Retina (tissue), 1 donor: ENCODE measurements around the gene CPE.
"Not testable (repeated sequence)": the region's sequence is repeated elsewhere in the genome, so short reads cannot be mapped to it uniquely, and the experiment has no call there.

Source experiments
- DNase-seq: peaks from one replicate; pipeline ENCODE4 v3.0.0-alpha.2; 2016

Gene CPE

DNA sequence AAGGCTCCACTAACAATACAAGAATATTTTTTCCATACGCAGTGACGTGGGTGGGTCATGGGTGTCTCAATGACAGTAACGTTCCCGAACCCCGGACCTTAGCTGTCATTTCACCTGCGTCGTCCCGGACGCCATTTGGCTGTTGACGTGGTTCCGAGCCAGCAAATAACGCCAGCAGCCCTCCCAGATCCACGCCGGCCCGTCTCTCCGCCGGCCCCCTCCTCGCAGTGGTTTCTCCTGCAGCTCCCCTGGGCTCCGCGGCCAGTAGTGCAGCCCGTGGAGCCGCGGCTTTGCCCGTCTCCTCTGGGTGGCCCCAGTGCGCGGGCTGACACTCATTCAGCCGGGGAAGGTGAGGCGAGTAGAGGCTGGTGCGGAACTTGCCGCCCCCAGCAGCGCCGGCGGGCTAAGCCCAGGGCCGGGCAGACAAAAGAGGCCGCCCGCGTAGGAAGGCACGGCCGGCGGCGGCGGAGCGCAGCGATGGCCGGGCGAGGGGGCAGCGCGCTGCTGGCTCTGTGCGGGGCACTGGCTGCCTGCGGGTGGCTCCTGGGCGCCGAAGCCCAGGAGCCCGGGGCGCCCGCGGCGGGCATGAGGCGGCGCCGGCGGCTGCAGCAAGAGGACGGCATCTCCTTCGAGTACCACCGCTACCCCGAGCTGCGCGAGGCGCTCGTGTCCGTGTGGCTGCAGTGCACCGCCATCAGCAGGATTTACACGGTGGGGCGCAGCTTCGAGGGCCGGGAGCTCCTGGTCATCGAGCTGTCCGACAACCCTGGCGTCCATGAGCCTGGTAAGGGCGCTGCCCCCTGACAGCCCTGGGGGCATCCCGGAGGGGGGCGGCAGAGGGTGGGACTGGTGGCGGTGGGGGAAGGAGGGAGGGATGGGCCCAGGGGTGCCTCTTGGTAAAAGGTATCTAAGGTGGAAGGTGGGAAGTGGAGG lies at the start of gene CPE:
Gene CPE, plus strand, starts transcription at position 264 of the 933 bp plus-strand sequence. Its CDS starts 214 bp downstream, at position 478.
- DNase-seq: peak; percentile 95

GRCh38 chr4:165330071-165330470 lies 48.7 kb upstream of the CPE start:
- DNase-seq: no peak

- no peak for DNase-seq
These were observed 48.1 kb upstream of the CPE start for GRCh38 chr4:165330666-165331065.

DNA sequence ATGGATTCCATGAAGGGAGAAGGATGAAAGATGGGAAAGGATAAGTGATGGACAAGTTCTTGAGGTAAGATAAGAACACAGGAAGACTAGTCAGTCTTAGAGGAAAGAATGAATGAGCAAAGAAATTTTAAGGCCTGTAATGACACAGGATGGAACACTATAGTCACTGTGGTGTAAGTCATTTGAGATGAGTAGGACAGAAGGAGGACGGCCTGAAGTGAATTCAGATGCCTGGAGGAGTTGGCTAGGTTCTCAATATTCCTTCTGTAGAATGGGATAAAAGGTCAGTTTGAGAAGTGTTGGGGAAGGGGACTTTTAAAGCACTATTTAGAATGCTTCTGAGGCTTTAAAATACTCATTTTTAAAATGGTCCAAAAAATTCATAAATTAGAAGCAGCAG lies 47.4 kb upstream of the CPE start:
- no peak for DNase-seq

GRCh38 chr4:165331823-165332222 lies 47.0 kb upstream of the CPE start:
- no peak for DNase-seq

GRCh38 chr4:165332502-165332901 lies 46.3 kb upstream of the CPE start:
- DNase-seq: no peak

DNA sequence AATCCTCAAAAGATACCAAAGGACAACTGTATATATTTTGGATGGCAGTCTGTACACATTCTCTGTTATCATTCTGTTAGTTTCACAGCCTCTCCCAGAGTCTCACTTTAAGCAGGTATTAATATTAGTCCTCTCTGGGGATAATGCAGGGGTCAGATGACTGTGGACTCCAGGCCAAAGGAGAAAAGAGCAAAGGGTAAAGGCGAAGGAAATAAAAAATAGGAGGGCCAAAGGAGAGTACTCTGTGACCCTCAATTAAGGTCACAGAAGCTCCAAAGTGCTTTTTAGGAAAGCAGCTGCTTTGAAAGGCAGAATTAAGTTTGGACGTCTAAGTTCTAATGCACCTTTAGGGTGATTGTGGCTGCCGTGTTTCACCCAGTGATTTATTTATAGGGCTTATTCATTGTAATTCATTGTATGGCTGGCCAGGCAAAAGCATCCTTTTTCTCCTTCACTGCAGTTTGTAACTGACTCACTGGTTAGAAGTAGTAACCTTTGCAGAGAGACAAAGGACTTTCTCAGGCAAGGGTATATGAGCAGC lies 43.6 kb upstream of the CPE start:
- DNase-seq: no peak

DNA sequence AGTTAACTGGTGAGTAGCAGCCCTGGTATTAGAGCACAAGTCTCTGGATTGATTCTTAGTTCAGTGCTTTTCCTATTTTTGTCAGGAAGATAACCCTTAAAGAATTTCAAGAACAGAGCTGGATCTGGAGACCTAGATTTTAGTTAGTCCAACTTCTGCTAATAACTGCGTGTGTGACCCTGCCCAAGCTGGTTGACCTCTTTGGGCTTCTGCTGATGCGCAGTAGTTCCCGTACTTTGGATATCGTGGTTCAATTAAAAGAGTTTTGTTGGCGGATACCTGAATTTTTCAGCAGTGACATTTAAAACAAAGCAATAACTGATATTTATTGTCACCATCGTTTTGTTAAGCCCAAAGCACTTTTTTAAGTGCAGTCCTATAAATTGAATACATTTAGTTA lies 42.1 kb upstream of the CPE start:
- DNase-seq: no peak

- DNase-seq: not testable (repeated sequence)
These were observed 36.5 kb upstream of the CPE start for GRCh38 chr4:165342340-165342739.

- no peak for DNase-seq
These were observed 35.2 kb upstream of the CPE start for GRCh38 chr4:165343353-165344191.

GRCh38 chr4:165345666-165346417 lies 33.0 kb upstream of the CPE start:
- DNase-seq: no peak

DNA sequence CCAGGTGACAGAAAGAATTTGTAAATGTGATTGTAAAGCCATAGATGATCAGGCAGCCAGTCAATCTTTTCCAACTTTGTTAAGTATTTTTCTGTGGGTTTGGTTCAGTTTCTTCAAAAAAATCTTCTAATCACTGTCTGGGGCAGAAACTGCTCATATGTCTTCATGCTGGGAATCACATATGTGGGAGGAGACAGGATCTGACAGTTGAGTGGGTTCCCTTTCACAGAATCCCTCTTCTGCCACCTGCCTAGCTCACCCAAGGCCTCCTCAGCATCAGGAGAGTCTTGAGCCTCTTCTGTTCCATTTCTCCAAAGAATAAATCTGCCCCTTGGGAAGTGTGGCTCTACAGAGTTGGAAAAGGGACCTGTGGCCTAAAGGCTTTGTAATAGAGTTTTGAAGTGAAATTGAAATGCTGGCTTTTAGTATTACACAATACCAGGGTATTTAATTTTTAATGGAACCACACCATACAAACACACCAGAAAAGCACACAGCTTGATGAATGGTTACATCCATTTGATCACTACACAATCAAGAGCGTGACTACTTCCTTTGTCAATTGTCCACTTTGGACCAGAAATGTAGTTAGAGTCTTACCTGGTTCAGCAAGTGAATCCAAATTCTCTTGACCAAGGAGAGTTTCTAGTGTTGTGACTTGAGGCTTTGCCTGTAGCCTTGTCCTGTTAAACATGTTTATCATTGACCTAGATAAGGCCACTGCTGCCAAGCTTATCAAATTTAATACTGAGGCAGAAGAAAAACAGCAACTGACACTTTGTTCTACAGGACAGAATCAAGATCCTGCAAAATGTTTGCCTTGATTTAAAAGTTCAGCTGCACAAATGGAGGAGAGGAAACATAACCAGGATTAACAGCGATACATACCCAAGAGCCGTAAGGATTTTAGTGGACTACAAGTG lies 30.9 kb upstream of the CPE start:
- DNase-seq: no peak

GRCh38 chr4:165351359-165352130 lies 27.3 kb upstream of the CPE start:
- DNase-seq: no peak

GRCh38 chr4:165355900-165356300 lies 22.9 kb upstream of the CPE start:
- peak; percentile 46 for DNase-seq

GRCh38 chr4:165359506-165359905 lies 19.3 kb upstream of the CPE start:
- DNase-seq: no peak

- DNase-seq: no peak
These were observed 18.6 kb upstream of the CPE start for GRCh38 chr4:165360041-165360695.

DNA sequence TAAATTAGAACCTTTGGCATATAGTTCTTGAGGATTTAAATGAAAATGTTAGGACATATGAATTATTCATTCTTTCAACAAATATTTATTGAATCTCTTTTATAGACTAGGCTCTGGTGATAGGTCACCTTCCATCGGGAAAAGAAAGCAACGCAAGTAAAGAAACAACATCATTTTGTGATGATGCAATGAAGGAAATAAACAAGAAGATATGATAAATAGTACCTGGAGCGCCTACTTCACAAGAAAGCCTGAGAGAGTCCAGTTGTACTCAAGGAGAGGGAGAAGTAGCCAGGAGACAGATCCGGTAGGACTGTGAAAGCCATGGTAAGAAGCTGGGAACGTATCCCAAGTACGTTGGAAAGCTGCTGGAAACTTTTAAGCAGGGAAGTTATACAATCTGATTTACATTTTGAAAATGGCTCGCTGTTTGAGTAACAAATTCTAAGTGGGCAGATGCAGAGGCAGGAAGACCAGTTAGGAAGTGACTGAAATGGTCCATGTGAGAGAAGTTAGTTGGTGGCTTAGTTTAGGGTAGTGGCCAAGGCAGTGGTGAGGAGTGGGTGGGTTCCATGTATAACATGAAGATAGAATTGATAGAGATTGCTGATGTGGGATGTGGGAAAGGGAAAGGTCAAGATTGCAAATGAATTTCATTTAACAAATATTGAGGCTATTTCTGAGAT lies 17.7 kb upstream of the CPE start:
- no peak for DNase-seq

- no peak for DNase-seq
These were observed 17.0 kb upstream of the CPE start for GRCh38 chr4:165361810-165362209.

GRCh38 chr4:165364452-165365080 lies 14.2 kb upstream of the CPE start:
- DNase-seq: no peak
